Hematopoietic multipotent progenitor cell treated with erythropoietin and hydrocortisone succinate and interleukin-3 and kit ligand, for 17 days (in vitro differentiated cells): Measurements from ENCODE around the gene RAB27A.
"Not testable (repeated sequence)": the region's sequence is repeated elsewhere in the genome, so short reads cannot be mapped to it uniquely, and the experiment has no call there.

Source experiments
- DNase-seq: peaks from one replicate; pipeline ENCODE4 v3.0.0-alpha.2; 2015; ENCODE audit warnings: low spot score

The RAB27A gene

GRCh38 chr15:55281517-55282228 is 7.9 kb downstream of the RAB27A start:
- no peak for DNase-seq

DNA sequence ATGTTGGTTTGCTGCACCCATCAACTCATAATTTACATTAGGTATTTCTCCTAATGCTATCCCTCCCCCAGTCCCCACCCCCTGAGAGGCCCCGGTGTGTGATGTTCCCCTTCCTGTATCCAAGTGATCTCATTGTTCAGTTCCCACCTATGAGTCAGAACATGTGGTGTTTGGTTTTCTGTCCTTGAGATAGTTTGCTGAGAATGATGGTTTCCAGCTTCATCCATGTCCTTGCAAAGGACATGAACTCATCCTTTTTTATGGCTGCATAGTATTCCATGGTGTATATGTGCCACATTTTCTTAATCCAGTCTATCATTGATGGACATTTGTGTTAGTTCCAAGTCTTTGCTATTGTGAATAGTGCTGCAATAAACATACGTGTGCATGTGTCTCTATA is 9.0 kb downstream of the RAB27A start:
- DNase-seq: not testable (repeated sequence)

- DNase-seq: no peak
Measured at GRCh38 chr15:55279746-55280351, 9.8 kb downstream of the RAB27A start.

DNA sequence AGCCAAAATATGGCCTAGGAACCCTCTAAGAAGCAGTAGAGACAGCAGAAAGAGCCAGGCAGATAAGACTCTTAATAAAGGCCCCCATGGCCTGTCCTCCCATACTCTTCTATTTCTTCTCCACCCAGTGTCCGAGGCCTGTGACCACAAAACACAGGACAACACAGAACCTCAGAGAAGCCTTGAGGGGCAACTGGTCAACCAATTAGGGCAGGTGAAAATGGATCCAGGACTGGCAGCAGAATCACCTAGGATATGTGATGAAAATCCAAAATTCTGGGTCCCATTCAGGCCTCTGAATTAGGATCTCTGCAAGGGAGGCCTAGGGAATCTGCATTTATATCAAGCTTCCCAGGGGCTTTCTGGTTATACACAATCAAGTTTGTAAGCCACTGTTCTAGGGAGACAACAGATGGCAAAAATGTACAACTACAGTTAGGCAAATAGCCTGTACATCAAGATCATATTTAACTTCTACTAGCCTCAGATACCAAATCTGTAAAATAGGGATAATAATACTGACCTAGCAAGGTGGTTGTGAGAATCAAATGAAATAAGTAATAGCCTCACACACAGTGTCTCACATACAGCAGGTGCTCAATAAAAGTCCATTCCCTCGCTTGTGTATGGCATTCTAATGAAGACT is 10.4 kb downstream of the RAB27A start:
- no peak for DNase-seq

- no peak for DNase-seq
Measured at GRCh38 chr15:55277715-55278114, 11.9 kb downstream of the RAB27A start.

- no peak for DNase-seq
Measured at GRCh38 chr15:55277116-55277564, 12.5 kb downstream of the RAB27A start.

DNA sequence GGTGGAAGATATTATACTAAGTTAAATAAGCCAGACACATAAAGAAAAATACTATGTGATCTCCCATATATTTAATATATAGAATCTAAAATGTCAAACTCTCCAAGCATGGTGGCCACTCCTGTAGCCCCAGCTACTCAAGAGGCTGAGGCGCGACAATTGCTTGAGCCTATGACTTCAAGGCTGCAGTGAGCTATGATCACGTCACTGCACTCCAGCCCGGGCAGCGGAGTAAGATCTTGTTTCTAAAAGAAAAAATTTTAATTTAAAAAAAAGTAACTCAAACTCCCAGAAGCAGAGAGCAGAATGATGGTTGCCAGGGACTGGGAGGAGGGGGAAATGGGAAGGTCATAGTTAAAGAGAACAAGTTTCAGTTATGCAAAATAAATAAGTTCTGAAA is 13.3 kb downstream of the RAB27A start:
- DNase-seq: no peak

GRCh38 chr15:55270291-55270690 is 19.3 kb downstream of the RAB27A start:
- DNase-seq: no peak

- no peak for DNase-seq
Measured at GRCh38 chr15:55268176-55268695, 21.4 kb downstream of the RAB27A start.

GRCh38 chr15:55267401-55268175 is 22.0 kb downstream of the RAB27A start:
- DNase-seq: no peak

- no peak for DNase-seq
Measured at GRCh38 chr15:55266547-55266946, 23.1 kb downstream of the RAB27A start.

DNA sequence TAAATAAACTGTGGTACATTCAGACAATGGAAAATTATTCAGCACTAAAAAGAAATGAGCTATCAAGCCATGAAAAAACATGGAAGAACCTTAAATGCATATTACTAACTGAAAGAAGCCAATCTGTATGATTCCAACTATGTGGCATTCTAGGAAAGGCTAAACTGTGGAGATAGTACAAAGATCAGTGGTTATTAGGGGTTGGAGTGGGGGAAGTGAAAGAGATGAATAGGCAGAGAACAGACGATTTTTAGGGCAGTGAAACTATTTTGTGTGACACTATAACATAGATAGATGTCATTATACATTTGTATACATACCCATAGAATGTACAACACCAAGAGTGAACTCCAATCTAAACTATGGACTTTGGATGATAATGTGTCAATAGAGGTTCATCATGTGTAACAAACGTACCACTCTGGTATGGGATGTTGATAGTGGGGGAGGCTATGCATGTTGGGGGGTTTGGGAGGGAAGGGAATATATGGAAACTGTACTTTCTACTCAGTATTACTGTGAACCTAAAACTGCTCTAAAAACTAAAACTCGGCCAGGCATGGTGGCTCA is 29.0 kb downstream of the RAB27A start:
- no peak for DNase-seq

DNA sequence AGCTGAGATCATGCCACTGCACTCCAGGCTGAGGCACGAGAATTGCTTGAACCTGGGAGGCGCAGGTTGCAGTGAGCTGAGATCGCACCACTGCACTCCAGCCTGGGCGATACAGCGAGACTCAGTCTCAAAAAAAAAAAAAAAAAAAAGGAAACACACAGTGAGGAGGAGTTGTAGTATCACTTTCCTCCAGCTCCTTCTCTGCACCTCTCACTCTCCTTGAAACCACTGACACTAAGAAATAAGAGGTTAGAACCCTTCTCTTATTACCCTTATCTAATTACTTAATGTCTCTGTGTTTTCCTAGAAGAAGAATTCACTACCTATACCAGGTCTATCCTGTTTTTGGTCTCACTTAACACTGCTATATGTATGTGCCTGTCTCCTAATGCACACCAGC is 31.7 kb downstream of the RAB27A start:
- DNase-seq: no peak

DNA sequence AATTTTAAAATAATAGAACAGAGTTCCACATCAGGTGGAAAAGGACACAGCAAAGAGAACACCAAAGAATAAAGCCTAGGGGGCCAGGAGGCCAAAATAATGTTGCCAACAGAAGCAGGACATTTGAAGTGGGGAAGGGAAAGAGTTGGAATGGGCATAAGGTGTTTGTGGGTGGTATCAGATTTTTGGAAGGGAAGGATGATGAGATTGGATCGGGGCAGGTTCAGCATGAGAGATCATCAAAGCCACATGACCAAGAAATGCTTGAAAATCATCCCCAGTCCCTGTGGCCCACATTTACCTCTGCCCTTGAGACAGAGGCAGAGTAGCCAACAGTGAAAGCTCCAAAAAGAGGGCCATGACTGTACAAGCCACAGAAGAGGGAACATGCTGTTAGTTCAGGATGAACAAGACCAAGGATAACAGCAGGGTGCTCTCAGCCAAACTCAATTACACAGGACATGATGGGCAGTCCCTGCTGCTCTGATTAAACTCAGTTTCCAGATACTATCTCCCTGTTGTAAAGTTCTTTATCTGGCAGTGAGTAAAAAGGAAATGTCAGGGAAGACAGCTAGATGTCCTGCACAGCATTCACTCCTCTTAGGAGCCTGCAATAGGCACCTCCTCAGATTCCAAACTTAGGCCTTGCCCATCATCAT is 32.5 kb downstream of the RAB27A start:
- no peak for DNase-seq

GRCh38 chr15:55256281-55257011 is 33.2 kb downstream of the RAB27A start:
- DNase-seq: no peak

GRCh38 chr15:55255714-55256113 is 33.9 kb downstream of the RAB27A start:
- DNase-seq: no peak

GRCh38 chr15:55254916-55255679 is 34.5 kb downstream of the RAB27A start:
- DNase-seq: no peak

GRCh38 chr15:55253580-55253979 is 36.0 kb downstream of the RAB27A start:
- no peak for DNase-seq

- not testable (repeated sequence) for DNase-seq
Measured at GRCh38 chr15:55252201-55252600, 37.4 kb downstream of the RAB27A start.

DNA sequence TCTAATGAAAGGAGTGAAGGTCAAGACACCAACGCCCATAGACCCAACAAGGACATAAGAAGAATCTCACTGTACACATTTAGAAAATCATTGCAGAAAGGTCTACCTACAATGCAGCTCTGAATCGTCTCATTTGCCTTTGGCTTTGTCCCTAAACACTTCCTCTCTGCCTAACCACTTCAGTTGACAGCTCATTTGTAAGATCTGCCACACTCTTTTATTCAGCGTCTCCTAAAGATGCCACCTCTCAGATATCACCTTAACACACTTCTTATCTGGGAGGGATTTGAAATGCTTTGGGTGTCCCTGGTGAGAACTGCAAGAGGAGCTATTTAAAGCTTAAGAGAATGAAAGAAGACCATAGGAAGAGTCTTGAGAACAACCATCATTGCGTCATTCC is 38.7 kb downstream of the RAB27A start:
- DNase-seq: no peak
